GM12873 (cell line): ENCODE results near the gene KDM5B.

Source experiments
- TF ChIP-seq, protein P1 (sequence below): IDR thresholded peaks from 2 replicates; pipeline ENCODE4 v1.5.1; 2012; ENCODE audit warnings: low read depth, mild to moderate bottlenecking, moderate library complexity, low read length, control low read depth; ENCODE audit not compliant: insufficient read depth; ENCODE audit errors: missing control alignments

Gene KDM5B

DNA sequence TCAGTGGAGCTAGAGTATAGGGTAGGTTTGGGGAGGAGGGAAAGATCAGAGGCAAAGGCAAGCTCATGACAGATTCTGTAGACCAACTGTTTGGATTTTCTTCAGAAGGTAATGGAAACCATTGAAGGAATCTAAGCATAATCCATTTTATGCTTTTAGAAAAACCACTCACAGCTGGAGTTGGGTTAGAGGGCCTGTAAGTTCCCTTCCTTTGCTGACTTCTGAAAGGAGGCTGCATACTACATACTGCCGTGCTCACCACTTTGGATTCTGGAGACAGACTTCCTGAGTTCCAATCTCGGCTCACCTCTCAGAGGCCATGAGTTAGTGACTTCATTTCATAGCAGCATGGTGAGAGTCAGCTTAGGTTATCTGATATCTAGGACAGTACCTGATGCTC lies 91.6 kb downstream of the KDM5B start:
- TF ChIP-seq, protein P1, sequence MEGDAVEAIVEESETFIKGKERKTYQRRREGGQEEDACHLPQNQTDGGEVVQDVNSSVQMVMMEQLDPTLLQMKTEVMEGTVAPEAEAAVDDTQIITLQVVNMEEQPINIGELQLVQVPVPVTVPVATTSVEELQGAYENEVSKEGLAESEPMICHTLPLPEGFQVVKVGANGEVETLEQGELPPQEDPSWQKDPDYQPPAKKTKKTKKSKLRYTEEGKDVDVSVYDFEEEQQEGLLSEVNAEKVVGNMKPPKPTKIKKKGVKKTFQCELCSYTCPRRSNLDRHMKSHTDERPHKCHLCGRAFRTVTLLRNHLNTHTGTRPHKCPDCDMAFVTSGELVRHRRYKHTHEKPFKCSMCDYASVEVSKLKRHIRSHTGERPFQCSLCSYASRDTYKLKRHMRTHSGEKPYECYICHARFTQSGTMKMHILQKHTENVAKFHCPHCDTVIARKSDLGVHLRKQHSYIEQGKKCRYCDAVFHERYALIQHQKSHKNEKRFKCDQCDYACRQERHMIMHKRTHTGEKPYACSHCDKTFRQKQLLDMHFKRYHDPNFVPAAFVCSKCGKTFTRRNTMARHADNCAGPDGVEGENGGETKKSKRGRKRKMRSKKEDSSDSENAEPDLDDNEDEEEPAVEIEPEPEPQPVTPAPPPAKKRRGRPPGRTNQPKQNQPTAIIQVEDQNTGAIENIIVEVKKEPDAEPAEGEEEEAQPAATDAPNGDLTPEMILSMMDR, result no peak

DNA sequence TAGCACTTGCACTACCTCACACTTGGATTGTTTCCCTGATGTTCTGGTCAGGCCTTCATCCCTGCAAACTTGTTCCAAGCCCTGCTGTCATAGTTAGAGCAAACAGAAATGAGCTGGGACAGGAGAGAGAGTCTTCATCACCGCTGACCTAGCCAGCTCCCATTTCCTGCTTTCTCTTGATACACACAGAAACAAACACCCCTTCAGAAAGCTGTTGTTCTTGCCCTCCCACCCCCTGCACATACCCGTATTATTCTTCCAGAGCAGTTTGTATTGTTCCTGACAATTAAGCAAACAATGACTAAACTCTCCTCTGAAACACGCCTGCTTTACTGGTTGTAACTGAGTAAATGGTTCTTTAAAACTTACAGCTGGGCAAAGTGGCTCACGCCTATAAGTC lies 95.1 kb downstream of the KDM5B start:
- TF ChIP-seq, protein P1, result no peak

DNA sequence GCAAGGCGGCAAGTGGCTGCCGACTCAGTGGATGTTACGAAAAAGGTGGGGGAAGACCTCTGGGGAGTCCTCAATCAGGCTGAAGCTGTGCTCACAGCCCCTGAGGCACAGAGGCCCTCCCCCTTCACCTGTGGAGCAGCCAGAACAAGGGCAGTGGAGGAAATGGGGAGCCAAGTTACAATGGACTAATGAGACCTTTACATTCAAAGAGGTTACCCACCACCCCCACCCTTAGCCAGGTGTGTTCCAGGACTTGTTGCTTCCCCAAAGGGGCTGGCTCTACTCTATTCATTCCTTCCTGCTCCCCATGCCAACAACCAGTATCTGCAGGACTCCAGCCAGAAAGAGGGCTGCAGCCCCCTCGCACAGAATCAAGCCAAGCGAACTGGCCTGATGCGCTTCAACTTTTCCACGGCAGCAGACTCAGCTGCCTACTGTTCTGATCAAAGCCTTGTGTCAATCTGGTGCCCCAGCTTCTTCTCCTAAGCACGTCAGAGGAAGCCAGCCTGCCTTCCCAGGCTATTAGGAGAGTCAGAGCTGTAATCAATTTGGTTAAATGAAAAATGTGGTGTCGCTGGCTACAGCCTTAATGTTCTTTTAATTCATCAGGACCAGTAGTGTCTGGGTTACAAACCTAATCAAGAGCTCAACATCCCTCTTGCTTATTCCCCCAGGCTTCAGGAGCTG lies 96.1 kb downstream of the KDM5B start:
- TF ChIP-seq, protein P1, result no peak

DNA sequence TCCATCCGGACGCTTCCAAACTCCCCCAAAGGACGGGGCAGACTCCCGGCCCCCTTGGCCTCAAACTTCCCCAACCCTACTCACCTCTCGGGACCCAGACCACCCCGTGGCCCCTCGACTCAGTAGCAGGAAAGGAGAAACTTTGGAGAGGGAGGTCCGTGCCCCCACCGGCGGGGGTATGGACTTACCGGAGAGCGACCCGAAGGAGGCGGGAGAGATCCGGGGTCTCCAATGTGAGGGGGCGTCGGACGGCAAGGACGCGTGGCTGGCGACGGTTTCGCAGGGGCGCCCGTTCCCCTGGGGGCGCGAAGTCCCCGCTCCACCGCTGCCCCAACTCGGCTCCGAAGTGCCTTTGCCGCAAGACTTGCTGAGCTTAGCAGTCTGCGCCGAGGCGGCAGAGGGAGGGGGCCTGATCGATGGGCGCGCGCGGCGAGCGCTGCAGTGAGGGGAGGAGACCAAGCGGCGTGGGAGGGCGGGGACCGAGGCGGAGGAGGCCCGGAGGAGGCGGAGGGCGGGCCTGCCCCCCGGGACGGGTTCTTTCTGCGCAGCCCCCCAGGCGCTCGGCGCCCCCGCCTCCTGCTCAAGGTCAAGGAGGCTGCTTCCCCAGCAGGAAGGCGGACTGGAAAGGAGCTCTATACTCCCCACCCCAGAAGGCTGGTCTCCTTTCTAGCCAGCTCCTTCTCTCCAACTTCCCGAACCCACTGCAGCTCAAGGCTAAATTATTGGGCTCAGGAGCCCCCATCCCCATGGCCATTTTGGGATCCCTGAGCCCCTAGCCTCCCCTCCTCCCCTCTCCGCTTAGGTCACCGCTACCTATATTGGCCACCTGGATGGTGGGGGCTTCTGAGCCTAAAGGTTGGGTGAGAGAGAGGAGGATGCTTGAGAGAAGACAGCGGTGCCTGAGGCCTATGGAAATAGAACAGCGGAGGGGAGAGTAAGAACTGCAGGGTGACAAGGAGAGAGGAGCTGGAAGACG lies 97.9 kb downstream of the KDM5B start, which contains the start of gene SYT2:
TSS of gene SYT2 (minus strand) at position 385 of the 976 bp plus-strand sequence. CDS start 104,682 bp downstream, outside the sequence.
- TF ChIP-seq, protein P1, result no peak

DNA sequence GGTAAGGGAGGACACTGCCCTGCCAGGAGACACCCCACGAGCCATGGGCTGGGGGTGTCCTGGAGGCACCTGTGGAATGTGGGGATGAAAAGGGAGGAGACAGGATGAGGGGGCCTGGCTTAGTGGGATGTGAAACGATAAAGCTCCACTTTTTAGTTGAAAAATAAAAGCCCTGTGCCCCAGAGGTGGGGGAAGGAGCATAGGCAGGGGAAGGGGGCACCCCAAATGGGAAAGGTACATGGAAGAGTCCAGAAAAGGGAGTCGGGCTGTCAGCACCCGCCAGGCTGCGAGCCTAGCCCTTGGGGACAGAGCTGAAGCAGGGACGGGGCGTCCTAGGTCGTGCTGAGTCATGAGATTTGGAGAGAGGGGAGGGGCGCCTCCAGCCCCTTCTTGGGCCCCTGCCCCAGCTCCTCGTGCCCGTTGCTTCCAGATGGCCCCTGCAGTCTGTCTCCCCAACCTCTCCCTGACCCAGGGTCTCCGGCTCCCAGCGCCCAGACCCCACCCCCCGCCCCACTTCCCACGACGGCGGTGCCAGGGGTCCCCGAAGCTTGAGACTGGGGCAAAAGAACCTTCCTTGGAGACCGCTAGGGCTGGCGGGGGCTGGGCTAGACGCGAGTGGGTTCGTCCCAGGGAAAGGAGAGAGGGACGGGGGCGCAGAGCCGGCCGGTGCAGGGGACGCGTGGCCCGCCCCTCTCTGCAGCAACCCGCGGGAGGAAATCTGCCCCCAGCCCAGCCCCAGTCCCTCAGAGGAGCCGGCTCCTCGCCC lies 98.8 kb downstream of the KDM5B start:
- TF ChIP-seq, protein P1, result no peak

DNA sequence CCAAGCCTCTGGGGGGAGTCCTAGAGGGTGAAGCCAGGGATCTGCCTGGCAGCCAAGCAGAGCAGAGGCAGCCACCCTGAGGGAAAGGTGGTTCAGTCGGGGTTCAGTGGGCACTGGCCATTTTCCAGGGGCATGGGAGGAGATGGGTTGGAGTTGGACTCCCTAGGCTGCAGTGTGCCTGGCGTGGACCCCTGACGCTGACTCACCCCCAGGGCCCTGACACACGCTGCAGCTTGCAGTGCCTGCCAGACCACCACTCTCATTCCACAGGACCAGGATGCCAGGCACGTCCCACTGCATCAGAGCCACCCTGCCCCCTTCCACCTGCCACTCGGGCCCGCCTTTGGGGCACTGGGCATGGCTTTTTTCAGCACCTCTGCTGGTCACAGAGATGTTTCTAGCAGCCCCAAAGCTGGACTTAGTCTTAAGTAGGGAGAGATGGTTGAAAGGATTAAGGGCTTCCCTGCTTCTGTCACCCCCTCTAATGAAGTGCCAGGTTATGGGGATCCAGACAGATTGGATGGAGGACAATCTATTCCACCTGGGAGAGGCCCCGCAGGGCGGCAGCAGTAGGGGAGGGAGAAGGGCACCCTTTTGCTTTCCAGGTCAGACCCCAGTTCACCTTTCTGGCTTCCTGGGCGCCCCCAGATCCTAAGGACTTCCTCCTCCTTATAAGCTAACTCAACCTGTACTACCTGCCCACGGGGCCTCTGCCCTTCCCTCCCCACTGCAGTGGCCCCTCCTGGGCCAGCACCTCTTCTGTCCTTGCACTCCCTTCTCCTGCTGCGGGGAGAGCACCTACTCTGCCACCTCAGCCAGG lies 99.6 kb downstream of the KDM5B start:
- TF ChIP-seq, protein P1, result no peak
